Upper lobe of left lung (tissue), 4 donors: ENCODE measurements around the gene UBE2E2.

Experiments used
- CTCF ChIP-seq, 6 experiments: fragments of 450-650 bp in 4 of 6; fragments of 200-600 bp in 2 of 6; sonication (generic) in 2 of 6; IDR thresholded peaks; one replicate each; pipeline ENCODE4 v1.5.1; 2016 to 2019; ENCODE audit warnings: antibody characterized with exemption in 6 of 6
- EP300 ChIP-seq, 4 donors: sonication (generic); formaldehyde crosslinking; IDR thresholded peaks; one replicate each; pipeline ENCODE4 v1.5.1; 2017; ENCODE audit warnings: antibody characterized with exemption in 4 of 4, control low read depth in 2 of 4
- POLR2A ChIP-seq, 4 donors: fragments of 450-650 bp; IDR thresholded peaks; one replicate each; pipeline ENCODE4 v1.5.1; 2016 to 2017; ENCODE audit warnings: antibody characterized with exemption in 4 of 4, mild to moderate bottlenecking in 2 of 4
- POLR2AphosphoS5 ChIP-seq, 2 donors: sonication (generic); formaldehyde crosslinking; IDR thresholded peaks; one replicate each; pipeline ENCODE4 v1.5.1; 2017; ENCODE audit warnings: antibody characterized with exemption in 2 of 2

DNA sequence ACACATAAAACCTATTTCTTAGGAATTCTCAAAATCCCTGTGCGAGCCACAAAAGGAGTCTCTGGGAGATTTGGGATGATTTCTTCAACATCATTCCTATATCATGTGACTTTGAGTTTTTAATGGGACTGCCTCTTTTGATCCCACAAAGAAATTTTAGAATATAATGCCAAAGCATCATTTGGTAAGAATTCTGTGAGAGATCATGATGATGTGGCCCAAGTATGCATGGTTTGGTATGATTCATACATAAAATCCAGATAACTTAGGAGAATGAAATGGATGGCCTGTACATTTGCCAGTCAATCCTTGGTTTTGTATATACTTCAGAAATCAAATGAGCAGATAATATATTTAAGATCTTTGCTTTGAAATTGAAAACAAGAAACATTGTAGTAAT is 61.3 kb downstream of the UBE2E2 start:
- TF ChIP-seq CTCF (IDR thresholded peaks at IDR 0.05): no peak
- no peak for TF ChIP-seq POLR2A (IDR thresholded peaks at IDR 0.05)
- TF ChIP-seq POLR2AphosphoS5 (IDR thresholded peaks at IDR 0.05): no peak
- no peak for TF ChIP-seq EP300 (IDR thresholded peaks at IDR 0.05)
